Mammary epithelial cell (primary cell): Measurements from ENCODE around the gene S100A5.

Source experiments
- CTCF ChIP-seq, 2 donors: IDR thresholded peaks in 1 of 2; conservative IDR thresholded peaks in 1 of 2; 2 replicates each; pipeline ENCODE4 v1.5.1; 2011 to 2012; ENCODE audit warnings: inconsistent platforms in 2 of 2, low read length in 2 of 2, mild to moderate bottlenecking in 2 of 2, control low read depth in 1 of 2, low read depth in 1 of 2; ENCODE audit not compliant: insufficient read depth in 1 of 2; ENCODE audit errors: extremely low read depth in 1 of 2
- EZH2 ChIP-seq: IDR thresholded peaks from 2 replicates; pipeline ENCODE4 v1.6.1; 2012; ENCODE audit warnings: low read length, inconsistent platforms, borderline replicate concordance

GRCh38 chr1:153560241-153560640 lies 19.5 kb upstream of the S100A5 start:
- no peak for TF ChIP-seq EZH2
- TF ChIP-seq CTCF (conservative IDR thresholded peaks at IDR 0.05 in 1 of 2, IDR thresholded peaks at IDR 0.05 in 1 of 2; ENCODE audit: extremely low read depth in 1 of 2, insufficient read depth in 1 of 2, low read depth in 1 of 2, low read length in 2 of 2): no peak
